ENCODE measurements around the gene LMTK3. TPM values are rescaled to one million over a fixed set of nuclear protein-coding genes. Genes with fewer than 3 reads are reported as not detected.

LMTK3 gene
- polyA plus RNA-seq, 1 of the 3 experiments (the other 2 are of a cell fraction): 3.2 TPM

DNA sequence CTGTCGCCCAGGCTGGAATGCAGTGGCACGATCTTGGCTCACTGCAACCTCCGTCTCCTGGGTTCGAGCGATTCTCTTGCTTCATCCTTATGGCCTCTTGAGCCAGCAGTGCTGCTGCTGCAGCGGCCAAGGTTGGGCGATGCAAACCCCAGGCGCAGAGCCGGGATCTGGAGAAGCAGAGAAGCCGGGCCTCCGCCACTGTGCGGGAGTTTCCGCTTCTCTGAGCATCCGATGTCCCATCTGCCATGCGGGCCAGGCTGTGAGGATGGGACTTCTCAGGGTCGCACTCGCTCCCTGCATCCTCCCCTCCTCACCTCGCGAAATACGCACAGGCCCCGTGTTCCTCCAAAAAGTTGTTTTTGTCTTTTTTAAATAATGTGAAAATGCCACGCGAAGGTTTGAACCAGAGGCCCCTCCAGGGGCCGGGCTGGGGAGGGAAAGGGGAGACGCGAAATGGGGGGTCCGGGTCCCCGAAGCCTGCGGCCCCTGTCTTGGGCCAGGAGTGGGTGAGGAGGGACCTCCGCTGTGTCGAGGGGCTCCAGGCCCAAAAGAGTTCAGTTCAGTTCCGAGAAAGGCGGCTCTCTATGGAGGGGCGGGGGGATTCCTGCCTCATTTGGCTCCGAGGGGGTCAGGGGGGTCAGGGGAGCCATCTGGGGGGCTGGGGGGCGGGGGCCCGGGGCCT, 26.6 kb downstream of the LMTK3 start:
- Histone ChIP-seq H3K4me2 (no peak overlapping the region), H3K79me2 (ENCODE audit: insufficient read depth) (no peaks in the 10 kb centered on the region), H3K27ac (ENCODE audit: low read depth in 2 of 2, low read length in 1 of 2) (no peak overlapping the region), H3K9ac (no peak overlapping the region), H4K20me1 (ENCODE audit: insufficient read depth) (peaks cover 6% of the 10 kb centered on the region; the same call in 1 of the 2 replicates), H3F3A (replicated peaks; ENCODE audit: insufficient read depth) (peaks cover 33% of the 10 kb centered on the region), H3K9me2 (no peaks in the 10 kb centered on the region), H3K4me3 (ENCODE audit: low read depth in 2 of 2, low read length in 1 of 2) (no peak overlapping the region), H3K36me3 (replicated peaks in 1 of 2; ENCODE audit: control insufficient read depth in 1 of 2, insufficient read depth in 2 of 2, low read length in 1 of 2) (peaks cover 0 to 4% of the 10 kb centered on the region in 2 experiments), H2AFZ (ENCODE audit: low read depth) (no peak overlapping the region), H3K4me1 (ENCODE audit: control insufficient read depth in 1 of 2, insufficient read depth in 2 of 2, low read depth in 1 of 2, low read length in 1 of 2) (peaks cover 7 to 29% of the 10 kb centered on the region in 2 experiments; a peak in 3 of 4 replicates), H3K9me3 (no peaks in the 10 kb centered on the region), H3K27me3 (ENCODE audit: insufficient read depth) (no peaks in the 10 kb centered on the region)
- ChIA-PET POLR2A (no interaction called here), CTCF (no interaction called here)
- 86% methylated on average over 27 of the region's 37 CpGs for WGBS (ENCODE audit: low lambda C conversion rate)
- TF ChIP-seq ELF1 (IDR thresholded peaks at IDR 0.05): no peak
- no peak for TF ChIP-seq CHD2 (IDR thresholded peaks at IDR 0.05; ENCODE audit: low read length, partially characterized antibody)
- no peak for DNase-seq

DNA sequence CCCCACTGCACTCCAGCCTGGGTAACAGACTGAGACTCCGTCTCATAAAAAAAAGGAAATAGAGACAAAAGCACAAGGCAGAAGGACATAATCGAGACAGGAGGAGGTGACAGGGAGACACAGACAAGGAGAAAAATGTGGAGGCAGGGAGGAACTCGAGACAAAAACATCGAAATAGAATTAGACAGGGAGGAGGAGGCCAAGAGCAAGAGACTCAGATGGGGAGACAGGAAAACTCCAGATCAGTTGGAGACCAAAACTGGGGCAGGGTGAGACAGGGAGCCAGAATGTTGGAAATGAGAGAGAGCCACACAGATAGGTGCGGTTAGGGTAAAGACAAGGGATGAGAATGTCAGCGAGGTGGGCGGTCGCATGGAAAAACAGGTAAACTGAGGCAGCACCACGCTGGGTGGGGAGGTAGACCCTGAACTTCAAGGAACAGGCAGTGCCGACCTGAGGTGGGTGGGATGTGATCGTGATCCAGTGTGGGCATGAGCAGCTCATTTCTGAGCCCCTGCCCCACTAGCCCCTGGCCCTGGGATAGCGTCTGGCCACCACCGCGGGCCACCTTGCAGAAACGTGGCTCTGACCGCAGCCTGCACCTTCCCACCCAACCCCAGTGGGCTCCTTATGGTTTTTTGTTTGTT, 27.3 kb downstream of the LMTK3 start:
- TF ChIP-seq TEAD4 (IDR thresholded peaks at IDR 0.05; ENCODE audit: borderline replicate concordance, insufficient read depth) (no peak), TAF1 (IDR thresholded peaks at IDR 0.05; ENCODE audit: borderline replicate concordance, low read depth, low read length) (no peak), CHD2 (IDR thresholded peaks at IDR 0.05; ENCODE audit: low read length, partially characterized antibody) (no peak), JUND (IDR thresholded peaks at IDR 0.05) (no peak), SIN3A (IDR thresholded peaks at IDR 0.05; ENCODE audit: borderline replicate concordance, low read depth, low read length) (no peak)
- no peaks in the 10 kb centered on the region for H3K79me2 ChIP-seq (ENCODE audit: insufficient read depth)
- 66% methylated on average over 15 of the region's 16 CpGs for WGBS (ENCODE audit: low lambda C conversion rate)

DNA sequence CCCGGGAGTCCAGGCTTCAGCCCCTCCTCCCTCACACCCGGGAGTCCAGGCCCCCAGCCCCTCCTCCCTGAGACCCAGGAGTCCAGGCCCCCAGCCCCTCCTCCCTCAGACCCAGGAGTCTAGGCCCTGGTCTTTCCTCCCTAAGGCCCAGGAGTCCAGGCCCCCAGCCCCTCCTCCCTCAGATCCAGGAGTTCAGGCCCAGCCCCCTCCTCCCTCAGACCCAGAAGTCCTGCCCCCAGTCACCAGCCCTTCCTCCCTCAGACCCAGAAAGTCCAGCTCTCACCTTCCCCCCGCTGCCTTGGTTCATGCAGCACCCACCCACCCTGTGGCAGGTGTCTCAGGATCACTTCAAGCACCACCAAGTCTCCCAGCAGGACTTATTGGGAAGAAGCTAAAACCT, 28.3 kb downstream of the LMTK3 start:
- H4K20me1 ChIP-seq (ENCODE audit: insufficient read depth): peaks cover 9% of the 10 kb centered on the region
- H3K36me3 ChIP-seq (replicated peaks in 1 of 2; ENCODE audit: control insufficient read depth in 1 of 2, insufficient read depth in 2 of 2, low read length in 1 of 2): peaks cover 7 to 16% of the 10 kb centered on the region in 2 experiments
- H3K4me1 ChIP-seq (ENCODE audit: control insufficient read depth in 1 of 2, insufficient read depth in 2 of 2, low read depth in 1 of 2, low read length in 1 of 2): peaks cover 7 to 22% of the 10 kb centered on the region in 2 experiments; a peak in 3 of 4 replicates
- POLR2A ChIA-PET: no interaction called here
- no peak for DNase-seq
- no peak overlapping the region for H2AFZ ChIP-seq (ENCODE audit: low read depth)
- H3K79me2 ChIP-seq (ENCODE audit: insufficient read depth): no peaks in the 10 kb centered on the region
- H3K27ac ChIP-seq (ENCODE audit: low read depth in 2 of 2, low read length in 1 of 2): no peak overlapping the region
- CTCF ChIA-PET: interaction anchor here (0.6 kb wide), 1 partner anchor 101 kb away, joined by 3 read pairs; no protein-coding TSS in a partner anchor
- H3K4me2 ChIP-seq: no peak overlapping the region
- H3F3A ChIP-seq (replicated peaks; ENCODE audit: insufficient read depth): peaks cover 39% of the 10 kb centered on the region
- no peak overlapping the region for H3K4me3 ChIP-seq (ENCODE audit: low read depth in 2 of 2, low read length in 1 of 2)
- H3K9me2 ChIP-seq: no peaks in the 10 kb centered on the region
- H3K27me3 ChIP-seq (ENCODE audit: insufficient read depth): no peaks in the 10 kb centered on the region
- WGBS (ENCODE audit: low lambda C conversion rate): 72% methylated on average over 3 of the region's 3 CpGs
- H3K9me3 ChIP-seq: no peaks in the 10 kb centered on the region
- H3K9ac ChIP-seq: no peak overlapping the region
- no peak for TF ChIP-seq MEF2A (IDR thresholded peaks at IDR 0.05; ENCODE audit: borderline replicate concordance, low read depth)
- no peak for TF ChIP-seq TEAD4 (IDR thresholded peaks at IDR 0.05; ENCODE audit: borderline replicate concordance, insufficient read depth)
- no peak for TF ChIP-seq NFIC (IDR thresholded peaks at IDR 0.05; ENCODE audit: borderline replicate concordance)
- TF ChIP-seq CHD2 (IDR thresholded peaks at IDR 0.05; ENCODE audit: low read length, partially characterized antibody): no peak
- TF ChIP-seq SIN3A (IDR thresholded peaks at IDR 0.05; ENCODE audit: borderline replicate concordance, low read depth, low read length): no peak
- TF ChIP-seq YY1 (IDR thresholded peaks at IDR 0.05; ENCODE audit: low read depth): no peak
- TF ChIP-seq TCF12 (IDR thresholded peaks at IDR 0.05): no peak
- TF ChIP-seq NRF1 (IDR thresholded peaks at IDR 0.05; ENCODE audit: low read depth, low read length): no peak
- no peak for TF ChIP-seq FOSL2 (IDR thresholded peaks at IDR 0.05; ENCODE audit: borderline replicate concordance, low read depth)
- no peak for TF ChIP-seq MXI1 (IDR thresholded peaks at IDR 0.05; ENCODE audit: low read depth, low read length)
- TF ChIP-seq, protein P1, sequence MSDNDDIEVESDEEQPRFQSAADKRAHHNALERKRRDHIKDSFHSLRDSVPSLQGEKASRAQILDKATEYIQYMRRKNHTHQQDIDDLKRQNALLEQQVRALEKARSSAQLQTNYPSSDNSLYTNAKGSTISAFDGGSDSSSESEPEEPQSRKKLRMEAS (IDR thresholded peaks at IDR 0.05; ENCODE audit: low read depth): no peak
- TF ChIP-seq EP300 (IDR thresholded peaks at IDR 0.05; ENCODE audit: borderline replicate concordance in 1 of 2, low read depth in 1 of 2, low read length in 1 of 2): no peak
- TF ChIP-seq, protein P2, sequence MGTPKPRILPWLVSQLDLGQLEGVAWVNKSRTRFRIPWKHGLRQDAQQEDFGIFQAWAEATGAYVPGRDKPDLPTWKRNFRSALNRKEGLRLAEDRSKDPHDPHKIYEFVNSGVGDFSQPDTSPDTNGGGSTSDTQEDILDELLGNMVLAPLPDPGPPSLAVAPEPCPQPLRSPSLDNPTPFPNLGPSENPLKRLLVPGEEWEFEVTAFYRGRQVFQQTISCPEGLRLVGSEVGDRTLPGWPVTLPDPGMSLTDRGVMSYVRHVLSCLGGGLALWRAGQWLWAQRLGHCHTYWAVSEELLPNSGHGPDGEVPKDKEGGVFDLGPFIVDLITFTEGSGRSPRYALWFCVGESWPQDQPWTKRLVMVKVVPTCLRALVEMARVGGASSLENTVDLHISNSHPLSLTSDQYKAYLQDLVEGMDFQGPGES (IDR thresholded peaks at IDR 0.05; ENCODE audit: low read depth, low read length): no peak
- TF ChIP-seq, protein P3, sequence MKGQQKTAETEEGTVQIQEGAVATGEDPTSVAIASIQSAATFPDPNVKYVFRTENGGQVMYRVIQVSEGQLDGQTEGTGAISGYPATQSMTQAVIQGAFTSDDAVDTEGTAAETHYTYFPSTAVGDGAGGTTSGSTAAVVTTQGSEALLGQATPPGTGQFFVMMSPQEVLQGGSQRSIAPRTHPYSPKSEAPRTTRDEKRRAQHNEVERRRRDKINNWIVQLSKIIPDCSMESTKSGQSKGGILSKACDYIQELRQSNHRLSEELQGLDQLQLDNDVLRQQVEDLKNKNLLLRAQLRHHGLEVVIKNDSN (IDR thresholded peaks at IDR 0.05; ENCODE audit: borderline replicate concordance, low read depth): no peak
- no peak for TF ChIP-seq JUND (IDR thresholded peaks at IDR 0.05)
- no peak for TF ChIP-seq RAD21 (IDR thresholded peaks at IDR 0.05; ENCODE audit: low read length)

More for the DNA sequence above, 27.3 kb downstream of the LMTK3 start:
- no peak overlapping the region for H2AFZ ChIP-seq (ENCODE audit: low read depth)
- H3K27me3 ChIP-seq (ENCODE audit: insufficient read depth): no peaks in the 10 kb centered on the region
- no peaks in the 10 kb centered on the region for H3K9me2 ChIP-seq
- peaks cover 9% of the 10 kb centered on the region for H4K20me1 ChIP-seq (ENCODE audit: insufficient read depth)
- H3K36me3 ChIP-seq (replicated peaks in 1 of 2; ENCODE audit: control insufficient read depth in 1 of 2, insufficient read depth in 2 of 2, low read length in 1 of 2): peaks cover under 1 to 9% of the 10 kb centered on the region in 2 experiments
- H3K4me2 ChIP-seq: no peak overlapping the region
- H3K27ac ChIP-seq (ENCODE audit: low read depth in 2 of 2, low read length in 1 of 2): no peak overlapping the region
- DNase-seq: no peak
- peaks cover 40% of the 10 kb centered on the region for H3F3A ChIP-seq (replicated peaks; ENCODE audit: insufficient read depth)
- H3K4me3 ChIP-seq (ENCODE audit: low read depth in 2 of 2, low read length in 1 of 2): no peak overlapping the region
- ChIA-PET POLR2A (no interaction called here), CTCF (interaction anchor here (0.6 kb wide), 1 partner anchor 100 kb away, joined by 3 read pairs; no protein-coding TSS in a partner anchor)
- H3K9ac ChIP-seq: no peak overlapping the region
- H3K9me3 ChIP-seq: no peaks in the 10 kb centered on the region
- peaks cover 7 to 29% of the 10 kb centered on the region in 2 experiments; a peak in 3 of 4 replicates for H3K4me1 ChIP-seq (ENCODE audit: control insufficient read depth in 1 of 2, insufficient read depth in 2 of 2, low read depth in 1 of 2, low read length in 1 of 2)

All from SK-N-SH (cell line).